Activated T-helper 17 cell treated with anti-CD3 and anti-CD28 coated beads, Interleukin-2, amount 50 U/mL, for 72 hours (primary cell): ENCODE results near the gene CACNA1A. TPM values are rescaled to one million over a fixed set of nuclear protein-coding genes. Genes with fewer than 3 reads are reported as not detected.
"Not testable (repeated sequence)": the region's sequence is repeated elsewhere in the genome, so short reads cannot be mapped to it uniquely, and the experiment has no call there.

Experiments used
- ATAC-seq: fragments of 150-1000 bp; cut with Tn5 transposase; replicated peaks from 2 replicates; pipeline ENCODE4 v1.10.0; 2021; ENCODE audit warnings: mild to moderate bottlenecking, moderate library complexity
- H3K27ac Mint-ChIP-seq: one replicate; pipeline ENCODE4 v1.8.0; 2022; ENCODE audit warnings: mixed read lengths
- H3K27me3 Mint-ChIP-seq: one replicate; pipeline ENCODE4 v1.8.0; 2022; ENCODE audit warnings: mixed read lengths
- H3K36me3 Mint-ChIP-seq: one replicate; pipeline ENCODE4 v1.8.0; 2022; ENCODE audit warnings: low read depth, mild to moderate bottlenecking, mixed read lengths
- H3K4me1 Mint-ChIP-seq: one replicate; pipeline ENCODE4 v1.8.0; 2022; ENCODE audit warnings: mixed read lengths
- H3K4me3 Mint-ChIP-seq: one replicate; pipeline ENCODE4 v1.8.0; 2022; ENCODE audit warnings: mild to moderate bottlenecking, mixed read lengths
- H3K9me3 Mint-ChIP-seq: one replicate; pipeline ENCODE4 v1.8.0; 2022; ENCODE audit warnings: mixed read lengths
- total RNA-seq, 2 donors: library from RNA; stranded (reverse); gene quantifications; one replicate each; pipeline ENCODE4 v1.2.3, GENCODE V29; 2022

Gene CACNA1A
- total RNA-seq = 1 to 10 TPM; 2.0 to 2.5 TPM

- Mint-ChIP-seq H3K27ac (no peak within 1 kb of the TSS), H3K4me1 (no peaks in the 10 kb centered on the region), H3K27me3 (peaks cover 56% of the 10 kb centered on the region), H3K36me3 (no peaks in the 10 kb centered on the region), H3K4me3 (no peak within 1 kb of the TSS), H3K9me3 (no peaks in the 10 kb centered on the region)
- ATAC-seq = no peak
These were observed at the start of gene CACNA1A for GRCh38 chr19:13506471-13506820. TSS of gene CACNA1A (minus strand) at chr19:13506479. CDS start at chr19:13506224, 255 bp downstream.

DNA sequence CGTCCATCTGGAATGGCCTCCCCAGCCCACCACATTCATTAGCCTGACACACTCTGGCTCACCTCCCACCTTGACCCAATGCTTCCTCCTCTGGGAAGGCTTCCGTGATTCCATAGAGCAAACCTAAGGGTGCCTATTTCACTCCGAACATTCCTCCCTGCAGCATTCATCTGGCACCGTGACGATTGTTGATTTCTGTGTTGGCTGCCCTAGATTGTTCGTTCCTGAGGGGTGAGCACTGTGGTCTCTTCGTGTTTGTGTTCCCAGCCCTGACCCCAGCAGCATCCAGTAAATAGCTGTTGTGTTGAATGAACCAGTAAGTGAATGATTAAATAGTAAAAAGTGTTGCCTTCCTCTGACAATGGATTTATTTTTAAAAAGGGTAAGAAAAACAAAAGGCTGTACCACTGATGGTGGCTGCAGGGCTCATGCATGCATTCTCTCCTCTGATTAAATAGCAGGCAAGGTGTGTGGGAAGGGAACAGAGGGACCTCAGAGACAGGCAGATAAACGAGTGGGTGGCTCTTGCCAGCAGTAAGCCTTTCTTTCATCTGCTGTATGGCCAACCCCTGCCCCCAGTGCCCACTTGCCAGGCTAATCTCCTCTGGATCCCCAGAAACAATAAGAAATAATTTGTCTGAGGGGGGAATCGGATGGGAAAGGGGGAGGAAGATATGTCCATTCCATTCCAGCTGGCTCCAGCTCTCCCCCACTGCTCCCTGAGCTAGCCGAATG, 48.4 kb upstream of the CACNA1A start:
- H3K27ac Mint-ChIP-seq = no peak overlapping the region
- no peak for ATAC-seq
- H3K4me3 Mint-ChIP-seq = no peak overlapping the region
- H3K36me3 Mint-ChIP-seq = no peaks in the 10 kb centered on the region
- no peaks in the 10 kb centered on the region for H3K4me1 Mint-ChIP-seq
- peaks cover 16% of the 10 kb centered on the region for H3K27me3 Mint-ChIP-seq
- no peaks in the 10 kb centered on the region for H3K9me3 Mint-ChIP-seq

DNA sequence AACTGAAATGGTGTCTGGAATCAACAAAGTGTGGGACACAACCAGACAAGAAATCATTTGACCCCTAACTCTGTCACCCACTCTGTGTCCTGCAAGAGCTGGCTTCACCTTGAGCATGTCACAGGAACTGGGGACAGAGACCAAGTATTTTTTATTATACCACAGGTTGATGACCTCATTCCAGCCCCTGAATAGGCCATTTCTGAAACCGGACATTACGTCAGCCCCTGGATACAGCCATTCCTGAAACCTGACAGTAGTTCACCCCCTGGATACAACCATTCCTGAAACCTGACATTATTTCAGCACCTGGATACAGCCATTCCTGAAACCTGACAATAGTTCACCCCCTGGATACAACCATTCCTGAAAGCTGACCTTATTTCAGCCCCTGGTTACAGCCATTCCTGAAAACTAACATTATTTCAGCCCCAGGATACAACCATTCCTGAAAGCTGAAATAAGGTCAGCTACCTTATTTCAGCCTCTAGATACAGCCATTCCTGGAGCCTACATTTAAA, 47.7 kb upstream of the CACNA1A start:
- H3K4me1 Mint-ChIP-seq = no peaks in the 10 kb centered on the region
- ATAC-seq = no peak
- no peak overlapping the region for H3K4me3 Mint-ChIP-seq
- H3K36me3 Mint-ChIP-seq = no peaks in the 10 kb centered on the region
- H3K27ac Mint-ChIP-seq = no peak overlapping the region
- H3K9me3 Mint-ChIP-seq = no peaks in the 10 kb centered on the region
- H3K27me3 Mint-ChIP-seq = peaks cover 20% of the 10 kb centered on the region

- no peaks in the 10 kb centered on the region for H3K36me3 Mint-ChIP-seq
- H3K4me3 Mint-ChIP-seq = no peak overlapping the region
- no peak for ATAC-seq
- H3K27me3 Mint-ChIP-seq = peaks cover 16% of the 10 kb centered on the region
- H3K4me1 Mint-ChIP-seq = no peaks in the 10 kb centered on the region
- no peak overlapping the region for H3K27ac Mint-ChIP-seq
- H3K9me3 Mint-ChIP-seq = no peaks in the 10 kb centered on the region
These were observed 41.9 kb upstream of the CACNA1A start for GRCh38 chr19:13548131-13548530.

DNA sequence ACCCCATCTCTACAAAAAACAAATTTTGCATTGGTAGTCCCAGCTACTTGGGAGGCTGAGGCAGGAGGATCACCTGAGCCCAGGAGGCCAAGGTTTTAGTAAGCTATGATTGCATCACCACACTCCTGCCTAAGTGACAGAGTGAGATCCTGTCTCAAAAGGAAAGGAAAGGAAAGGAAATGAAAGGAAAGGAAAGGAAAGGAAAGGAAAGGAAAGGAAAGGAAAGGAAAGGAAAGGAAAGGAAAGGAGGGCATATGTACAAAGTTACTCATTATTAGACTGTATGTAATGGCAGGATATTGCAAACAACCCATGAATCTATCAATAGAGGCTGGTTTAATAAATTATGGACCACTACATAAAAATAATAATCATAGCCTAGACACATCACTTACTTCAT, 40.8 kb upstream of the CACNA1A start:
- Mint-ChIP-seq H3K4me1 (no peaks in the 10 kb centered on the region), H3K36me3 (no peaks in the 10 kb centered on the region), H3K27ac (no peak overlapping the region), H3K27me3 (peaks cover 20% of the 10 kb centered on the region), H3K9me3 (no peaks in the 10 kb centered on the region), H3K4me3 (no peak overlapping the region)
- no peak for ATAC-seq

DNA sequence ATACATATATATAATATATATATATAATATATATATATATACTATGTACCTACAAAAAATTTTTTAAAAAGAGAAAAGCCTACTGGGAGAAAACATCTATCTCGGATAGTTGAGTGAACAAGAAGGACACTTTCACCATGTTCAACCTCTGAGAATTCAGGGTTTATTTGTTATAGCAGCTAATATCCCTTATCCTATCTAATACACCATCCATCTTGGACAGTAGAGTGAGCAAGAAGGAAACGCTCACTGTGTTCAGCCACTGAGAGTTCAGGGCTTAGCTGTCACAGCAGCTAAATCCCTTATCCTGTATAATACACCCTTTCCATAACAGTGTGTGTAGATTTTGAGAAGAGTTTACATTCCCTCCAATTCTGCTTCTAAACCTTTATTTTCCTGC, 38.1 kb upstream of the CACNA1A start:
- H3K9me3 Mint-ChIP-seq = no peaks in the 10 kb centered on the region
- H3K4me3 Mint-ChIP-seq = no peak overlapping the region
- no peaks in the 10 kb centered on the region for H3K36me3 Mint-ChIP-seq
- no peak for ATAC-seq
- no peak overlapping the region for H3K27ac Mint-ChIP-seq
- H3K4me1 Mint-ChIP-seq = no peaks in the 10 kb centered on the region
- peaks cover 25% of the 10 kb centered on the region for H3K27me3 Mint-ChIP-seq

GRCh38 chr19:13541554-13541953, 35.3 kb upstream of the CACNA1A start:
- Mint-ChIP-seq H3K27me3 (peaks cover 25% of the 10 kb centered on the region), H3K4me3 (no peak overlapping the region), H3K36me3 (no peaks in the 10 kb centered on the region)

GRCh38 chr19:13539332-13539731, 33.1 kb upstream of the CACNA1A start:
- Mint-ChIP-seq H3K9me3 (peaks cover 3% of the 10 kb centered on the region), H3K27me3 (peaks cover 31% of the 10 kb centered on the region), H3K4me3 (no peak overlapping the region), H3K36me3 (no peaks in the 10 kb centered on the region), H3K27ac (no peak overlapping the region), H3K4me1 (peaks cover 3% of the 10 kb centered on the region)
- no peak for ATAC-seq

More at GRCh38 chr19:13541554-13541953, 35.3 kb upstream of the CACNA1A start:
- no peak for ATAC-seq
- Mint-ChIP-seq H3K4me1 (peaks cover 3% of the 10 kb centered on the region), H3K27ac (no peak overlapping the region), H3K9me3 (peaks cover 3% of the 10 kb centered on the region)

GRCh38 chr19:13538601-13539253, 32.4 kb upstream of the CACNA1A start:
- Mint-ChIP-seq H3K9me3 (peaks cover 3% of the 10 kb centered on the region), H3K27me3 (peaks cover 37% of the 10 kb centered on the region), H3K36me3 (no peaks in the 10 kb centered on the region), H3K4me1 (peaks cover 3% of the 10 kb centered on the region), H3K27ac (no peak overlapping the region), H3K4me3 (no peak overlapping the region)
- no peak for ATAC-seq

DNA sequence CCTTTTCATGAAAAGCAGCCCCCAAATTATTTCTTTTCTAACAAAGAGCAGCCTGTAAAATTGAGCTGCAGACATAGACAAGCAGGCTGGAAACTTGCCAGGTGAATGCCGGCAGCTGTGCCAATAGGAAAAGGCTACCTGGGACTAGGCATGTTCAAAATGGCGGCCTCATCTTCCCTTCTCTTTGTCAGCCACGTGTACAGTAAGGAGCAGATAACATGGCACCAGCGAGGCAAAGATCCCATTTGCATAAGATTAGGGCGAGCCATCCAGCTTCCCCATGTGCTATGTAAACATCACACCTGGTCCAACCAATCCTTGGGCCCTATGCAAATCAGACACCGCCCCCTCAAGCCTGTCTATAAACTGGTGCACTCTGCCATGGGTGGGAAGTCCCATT, 31.2 kb upstream of the CACNA1A start:
- Mint-ChIP-seq H3K27me3 (peaks cover 29% of the 10 kb centered on the region), H3K36me3 (no peaks in the 10 kb centered on the region), H3K4me3 (no peak overlapping the region), H3K9me3 (peaks cover 3% of the 10 kb centered on the region), H3K4me1 (peaks cover 3% of the 10 kb centered on the region), H3K27ac (no peak overlapping the region)
- ATAC-seq = no peak

GRCh38 chr19:13530720-13531119, 24.4 kb upstream of the CACNA1A start:
- Mint-ChIP-seq H3K9me3 (no peaks in the 10 kb centered on the region), H3K4me1 (no peaks in the 10 kb centered on the region), H3K36me3 (no peaks in the 10 kb centered on the region), H3K4me3 (no peak overlapping the region), H3K27ac (no peak overlapping the region), H3K27me3 (peaks cover 37% of the 10 kb centered on the region)
- no peak for ATAC-seq

DNA sequence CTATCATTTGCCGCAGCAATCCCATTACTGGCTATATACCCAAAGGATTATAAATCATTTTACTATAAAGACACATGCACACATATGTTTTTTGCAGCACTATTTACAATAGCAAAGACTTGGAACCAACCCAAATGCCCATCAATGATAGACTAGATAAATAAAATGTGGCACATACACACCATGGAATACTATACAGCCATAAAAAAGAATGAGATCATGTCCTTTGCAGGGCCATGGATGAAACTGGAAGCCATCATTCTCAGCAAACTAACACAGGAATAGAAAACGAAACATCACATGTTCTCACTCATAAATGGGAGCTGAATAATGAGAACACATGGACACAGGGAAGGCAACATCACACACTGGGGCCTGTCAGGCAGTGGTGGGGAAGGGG, 23.4 kb upstream of the CACNA1A start:
- ATAC-seq, H3K9me3 Mint-ChIP-seq, H3K36me3 Mint-ChIP-seq, H3K27ac Mint-ChIP-seq, H3K4me1 Mint-ChIP-seq, H3K4me3 Mint-ChIP-seq: not testable (repeated sequence)
- H3K27me3 Mint-ChIP-seq = peaks cover 38% of the 10 kb centered on the region

DNA sequence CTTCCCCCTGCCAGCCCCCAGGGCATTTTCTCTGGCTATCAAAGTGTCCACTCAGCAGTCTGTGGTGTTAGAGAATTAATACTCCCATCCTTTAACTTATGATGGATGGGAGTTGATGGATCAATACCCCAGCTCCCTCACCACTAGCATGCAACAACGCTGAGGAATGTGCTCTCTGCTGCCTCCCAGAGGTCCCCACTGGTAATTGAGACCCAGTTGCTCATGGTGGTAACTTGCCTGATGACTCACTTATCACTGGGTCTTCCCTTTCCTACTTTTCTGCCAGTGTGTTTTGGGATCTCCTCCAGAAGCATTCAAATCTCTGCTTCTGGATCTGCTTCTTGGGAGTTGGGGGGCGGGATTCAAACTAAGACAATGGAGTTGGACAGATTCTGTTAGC, 20.3 kb upstream of the CACNA1A start:
- no peak for ATAC-seq

GRCh38 chr19:13521066-13521465, 14.8 kb upstream of the CACNA1A start:
- no peak overlapping the region for H3K27ac Mint-ChIP-seq
- no peaks in the 10 kb centered on the region for H3K36me3 Mint-ChIP-seq
- H3K9me3 Mint-ChIP-seq = peaks cover 18% of the 10 kb centered on the region
- H3K4me1 Mint-ChIP-seq = no peaks in the 10 kb centered on the region
- H3K27me3 Mint-ChIP-seq = peaks cover 51% of the 10 kb centered on the region
- ATAC-seq = no peak
- no peak overlapping the region for H3K4me3 Mint-ChIP-seq

More for the DNA sequence above, 20.3 kb upstream of the CACNA1A start:
- Mint-ChIP-seq H3K36me3 (no peaks in the 10 kb centered on the region), H3K4me3 (no peak overlapping the region), H3K27ac (no peak overlapping the region), H3K4me1 (no peaks in the 10 kb centered on the region), H3K9me3 (no peaks in the 10 kb centered on the region), H3K27me3 (peaks cover 48% of the 10 kb centered on the region)

DNA sequence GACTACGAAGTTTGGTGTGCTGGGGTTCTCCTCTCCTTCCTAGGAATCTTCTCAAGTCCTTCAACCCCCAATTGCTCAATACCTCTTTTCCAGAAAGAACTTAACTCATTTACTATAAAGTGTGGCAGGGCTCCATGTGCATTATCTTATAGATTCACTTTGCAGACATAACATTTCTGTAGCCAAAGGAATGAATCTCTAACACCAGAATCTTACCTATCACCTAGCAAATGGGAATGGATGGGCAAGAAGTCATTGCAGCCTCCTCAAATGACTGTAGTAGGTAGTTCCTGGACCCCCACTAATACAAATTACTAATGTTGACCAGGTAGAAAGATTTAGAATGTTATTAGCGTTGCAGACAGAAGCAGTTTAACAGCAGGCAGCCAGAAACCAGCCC, 5.7 kb upstream of the CACNA1A start:
- Mint-ChIP-seq H3K4me1 (no peaks in the 10 kb centered on the region), H3K9me3 (no peaks in the 10 kb centered on the region), H3K27me3 (peaks cover 55% of the 10 kb centered on the region), H3K36me3 (no peaks in the 10 kb centered on the region), H3K27ac (no peak overlapping the region), H3K4me3 (no peak overlapping the region)
- no peak for ATAC-seq
